HG02884 (cell line): ENCODE data around the gene MRPL24.

Source experiments
- ATAC-seq: cut with Tn5 transposase; IDR thresholded peaks from one replicate; pipeline ENCODE4 v1.9.1; 2021; ENCODE audit warnings: mild to moderate bottlenecking, moderate library complexity; ENCODE audit not compliant: unreplicated experiment

MRPL24 gene

DNA sequence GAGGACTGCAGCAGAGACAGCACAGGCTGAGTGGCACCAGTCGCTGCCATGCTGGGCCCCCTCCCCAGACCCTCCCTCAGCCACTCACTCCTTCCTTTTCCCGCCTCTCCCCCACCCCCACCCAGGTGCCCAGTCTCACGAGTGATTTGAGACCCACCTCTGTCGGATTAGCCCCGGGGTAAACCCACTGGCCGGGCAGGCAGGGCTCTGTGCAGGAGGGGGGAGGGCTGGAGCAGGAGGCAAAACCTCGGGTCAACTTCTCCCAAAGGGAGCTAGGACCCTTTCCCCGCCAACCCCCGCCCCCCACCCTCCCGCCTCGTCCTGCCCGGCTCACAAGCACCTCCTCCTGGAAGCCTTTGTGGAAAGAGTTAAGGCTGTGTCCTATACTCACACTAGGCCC, 3.5 kb upstream of the MRPL24 start:
- no peak for ATAC-seq

GRCh38 chr1:156743367-156744302, 2.7 kb upstream of the MRPL24 start:
- ATAC-seq = no peak

DNA sequence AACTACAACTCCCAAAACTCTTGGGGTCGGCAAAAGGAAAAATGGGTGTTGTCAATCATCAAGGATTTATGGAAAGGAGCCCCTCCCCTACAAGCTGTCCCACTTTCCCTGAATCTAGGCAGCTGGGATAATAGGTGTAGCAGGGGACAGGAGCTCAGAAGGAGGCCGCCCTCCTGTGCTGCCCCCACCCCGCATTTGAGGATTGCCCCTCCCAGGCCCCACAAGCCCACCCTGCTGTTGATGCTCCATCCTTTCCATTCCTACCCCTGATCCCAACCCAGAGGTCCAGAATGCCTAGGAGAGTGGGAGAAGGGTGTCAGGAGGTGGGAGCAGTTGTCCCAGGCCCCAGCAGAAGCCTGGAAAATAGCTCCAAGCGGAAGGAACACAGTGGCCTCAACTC, 1.9 kb upstream of the MRPL24 start:
- no peak for ATAC-seq

GRCh38 chr1:156742017-156742416, 1.1 kb upstream of the MRPL24 start:
- ATAC-seq = no peak

GRCh38 chr1:156741481-156741983, 644 bp upstream of the MRPL24 start:
- no peak for ATAC-seq

GRCh38 chr1:156740237-156740740, 599 bp downstream of the MRPL24 start:
- peak; percentile 8 for ATAC-seq

DNA sequence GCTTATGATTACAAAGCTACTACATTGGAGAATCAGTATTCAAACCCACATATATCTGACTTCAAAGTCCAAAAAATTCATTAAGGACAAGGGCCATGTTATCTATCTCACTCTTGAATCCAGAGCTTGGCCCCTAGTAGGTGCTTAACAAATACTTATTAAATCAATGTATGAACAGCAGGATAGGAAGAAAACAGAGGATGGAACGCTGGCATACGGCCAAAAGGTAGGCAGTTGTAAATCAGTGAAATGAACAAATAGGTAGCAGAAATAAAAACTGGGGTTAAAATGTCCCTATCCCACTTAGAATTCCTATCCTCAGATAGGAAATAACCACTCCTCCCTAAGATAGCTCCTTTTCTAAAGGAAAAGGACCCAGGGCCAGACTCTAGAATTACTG, 2.0 kb downstream of the MRPL24 start:
- no peak for ATAC-seq

DNA sequence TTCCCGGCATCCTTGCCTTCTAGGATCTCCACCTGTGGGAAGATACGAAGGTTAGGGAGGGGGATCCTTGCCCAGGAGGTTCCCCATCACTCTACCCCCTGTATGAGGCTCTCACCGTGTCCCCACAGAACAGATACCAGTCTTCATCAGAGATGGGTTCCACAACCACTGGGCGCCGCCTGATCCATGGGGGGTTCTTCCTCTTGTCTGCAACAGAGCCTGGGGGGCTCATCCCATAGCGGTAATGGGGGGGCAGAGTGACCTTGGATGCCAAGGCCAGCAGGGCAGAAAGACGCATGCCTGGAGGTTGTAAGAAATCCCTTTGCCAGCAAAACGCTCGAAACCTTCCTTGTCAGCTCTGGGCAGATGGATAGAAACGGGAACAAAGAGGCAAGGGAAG, 2.5 kb downstream of the MRPL24 start:
- ATAC-seq = no peak

DNA sequence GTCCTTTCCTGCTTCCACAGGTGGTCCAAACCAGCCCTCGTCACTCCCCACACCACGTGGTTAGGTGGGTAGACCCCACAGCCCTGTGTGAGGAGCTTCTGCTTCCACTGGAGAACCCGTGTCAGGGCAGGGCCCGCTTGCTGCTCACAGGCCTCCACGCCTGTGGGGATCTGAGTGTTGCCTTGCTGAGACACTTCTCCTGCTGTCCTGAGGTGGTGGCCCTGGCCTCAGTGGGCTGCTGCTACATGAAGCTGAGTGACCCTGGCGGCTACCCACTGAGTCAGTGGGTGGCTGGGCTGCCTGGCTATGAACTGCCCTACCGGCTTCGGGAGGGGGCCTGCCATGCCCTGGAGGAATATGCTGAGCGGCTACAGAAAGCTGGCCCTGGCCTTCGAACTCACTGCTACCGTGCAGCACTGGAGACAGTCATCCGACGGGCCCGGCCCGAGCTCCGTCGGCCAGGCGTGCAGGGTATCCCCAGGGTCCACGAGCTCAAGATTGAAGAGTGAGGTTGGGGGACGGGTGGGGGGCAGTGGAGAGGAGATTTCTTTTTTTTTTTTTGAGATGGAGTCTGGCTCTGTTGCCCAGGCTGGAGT, 6.8 kb downstream of the MRPL24 start:
- ATAC-seq = no peak

- peak; percentile 85 for ATAC-seq
Observed at GRCh38 chr1:156728599-156729462, 12.1 kb downstream of the MRPL24 start, which contains the start of gene ISG20L2. ISG20L2 (minus strand) TSS chr1:156728766; CDS start chr1:156727652, 1,114 bp downstream.

GRCh38 chr1:156727926-156728598, 12.8 kb downstream of the MRPL24 start, which contains the start of gene METTL25B:
METTL25B (plus strand) TSS chr1:156728469; CDS start chr1:156729105, 636 bp downstream.
- ATAC-seq = peak; percentile 53

- no peak for ATAC-seq
Observed at GRCh38 chr1:156727492-156727891, 13.4 kb downstream of the MRPL24 start.

DNA sequence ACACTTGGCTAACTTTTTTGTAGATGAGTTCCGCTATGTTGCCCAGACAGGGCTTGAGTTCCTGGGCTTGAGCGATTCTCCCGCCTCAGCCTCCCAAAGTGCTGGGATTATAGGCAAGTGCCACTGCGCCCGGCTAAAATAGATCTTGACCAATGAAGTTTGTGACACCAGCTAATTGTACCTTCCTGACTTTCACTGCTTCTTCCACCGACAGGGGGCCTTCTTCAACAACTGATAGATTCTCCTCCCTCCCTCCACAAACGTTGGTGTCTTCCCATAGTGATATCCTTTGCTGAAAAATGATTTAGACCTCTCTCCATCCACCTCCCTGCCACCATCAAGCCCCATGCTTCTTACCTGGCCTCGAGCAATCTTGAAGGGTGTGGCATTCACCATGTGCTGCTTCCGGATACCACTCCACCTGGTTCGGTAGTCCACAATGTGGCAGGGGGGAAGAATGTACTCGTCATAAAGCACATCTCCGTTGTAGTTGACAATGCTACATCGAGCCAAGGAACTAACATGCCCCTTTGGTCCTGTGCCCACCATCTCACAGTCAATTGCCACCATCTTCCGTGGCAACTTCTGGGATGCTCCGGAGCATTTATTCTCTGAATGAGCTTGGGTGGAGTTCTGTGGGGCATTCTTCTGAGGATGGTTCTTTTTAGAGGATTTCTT, 14.2 kb downstream of the MRPL24 start:
- no peak for ATAC-seq

DNA sequence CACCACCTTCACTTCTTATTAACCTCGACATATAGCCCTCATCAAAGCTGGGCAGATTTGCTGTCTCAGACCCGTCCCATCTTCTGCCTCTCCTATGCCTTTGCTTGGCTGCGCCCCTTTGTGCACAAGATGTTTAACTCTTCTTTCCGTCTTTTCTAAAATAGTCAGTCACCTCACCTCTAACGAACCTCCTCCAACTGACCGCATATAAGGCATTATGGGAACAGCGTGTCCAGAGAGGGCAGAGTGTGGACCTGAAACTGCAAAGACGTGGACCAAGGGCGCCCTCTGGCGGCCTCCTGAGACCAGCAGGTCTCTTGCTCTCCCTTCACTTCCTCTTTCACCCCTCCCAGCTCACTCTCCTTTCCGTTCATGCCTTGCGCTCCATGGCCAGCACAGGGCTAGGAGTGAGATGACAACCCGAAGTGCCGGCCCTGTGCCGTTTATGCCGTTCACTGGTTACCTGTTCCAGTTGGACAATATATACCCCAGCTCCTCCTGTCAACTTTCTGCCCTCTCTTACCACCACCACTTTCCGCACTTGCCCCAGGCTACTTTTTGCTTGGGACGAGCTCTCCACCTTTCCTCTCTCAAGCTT, 15.1 kb downstream of the MRPL24 start:
- ATAC-seq = no peak

GRCh38 chr1:156721535-156721934, 19.4 kb downstream of the MRPL24 start:
- no peak for ATAC-seq

DNA sequence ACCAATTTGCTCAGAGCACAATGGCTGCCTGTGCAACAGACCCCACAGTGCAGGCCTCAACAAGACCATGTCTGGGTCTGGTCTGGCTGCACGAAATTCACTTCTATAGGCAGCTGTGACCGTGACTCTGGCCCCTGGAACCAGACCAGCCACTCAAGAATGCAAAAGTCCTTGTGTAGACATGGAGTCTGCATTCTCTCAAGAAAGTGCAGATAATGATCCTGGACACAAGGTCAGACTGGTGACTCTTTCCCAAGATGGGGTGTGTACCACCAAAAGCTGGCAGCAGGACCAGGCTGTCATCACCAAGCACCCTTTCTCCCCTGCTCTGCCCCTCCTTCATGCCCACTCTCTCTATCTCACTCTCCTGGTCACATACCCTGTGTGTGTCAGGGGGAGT, 19.8 kb downstream of the MRPL24 start:
- ATAC-seq = no peak

DNA sequence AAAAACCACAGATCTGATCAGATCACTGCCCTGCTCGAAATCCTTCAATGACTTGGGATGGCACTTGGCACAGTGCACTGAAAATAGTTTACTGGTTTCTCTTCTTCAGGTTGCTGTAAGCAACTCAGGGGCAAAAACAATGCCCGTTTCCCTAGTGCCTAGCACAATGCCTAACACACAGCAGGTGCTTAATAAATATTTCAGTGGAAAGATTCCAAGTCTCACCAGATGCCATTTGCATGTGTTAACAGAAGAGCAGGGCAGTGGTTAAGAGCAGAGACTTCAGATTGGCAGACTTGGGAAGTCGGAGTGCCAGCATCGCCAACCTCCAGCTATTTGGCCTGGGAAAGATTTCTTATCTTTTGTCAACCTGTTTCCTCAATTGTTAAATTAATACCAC, 23.5 kb downstream of the MRPL24 start:
- no peak for ATAC-seq

GRCh38 chr1:156714830-156715229, 26.1 kb downstream of the MRPL24 start:
- no peak for ATAC-seq

- no peak for ATAC-seq
Observed at GRCh38 chr1:156712626-156713025, 28.3 kb downstream of the MRPL24 start.
